Stimulated activated CD4-positive, alpha-beta T cell treated with anti-CD3 and anti-CD28 coated beads, TNF-alpha, amount 100 ng/mL, for 48 hours (primary cell): ENCODE measurements around the gene C16orf78.
A peak's percentile ranks its signal among the peaks of the same experiment; 100 is the strongest.

Source experiments
- DNase-seq, 3 donors: peaks; one replicate each; pipeline ENCODE4 v3.0.0-alpha.2; 2020; ENCODE audit warnings: low read depth in 3 of 3

The C16orf78 gene

DNA sequence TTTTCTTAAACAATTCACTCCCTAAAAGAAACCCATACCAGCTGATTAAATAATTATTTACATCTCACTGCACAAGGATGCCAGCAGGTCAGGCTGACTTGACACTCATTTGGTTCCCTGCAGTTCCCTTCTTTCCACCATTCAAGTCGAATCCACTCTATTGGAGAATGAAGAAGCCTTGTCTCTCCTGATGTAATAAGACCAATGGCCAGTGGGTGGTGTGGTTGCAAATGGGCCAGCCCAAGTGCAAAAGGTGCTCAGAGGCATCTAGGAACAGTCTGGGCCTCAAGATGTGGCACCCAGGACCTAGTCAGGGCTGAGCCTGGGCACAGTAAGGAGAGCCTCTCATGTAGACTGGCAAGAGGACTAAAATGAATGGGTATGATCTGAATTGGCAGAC, 9.3 kb downstream of the C16orf78 start:
- no peak for DNase-seq

DNA sequence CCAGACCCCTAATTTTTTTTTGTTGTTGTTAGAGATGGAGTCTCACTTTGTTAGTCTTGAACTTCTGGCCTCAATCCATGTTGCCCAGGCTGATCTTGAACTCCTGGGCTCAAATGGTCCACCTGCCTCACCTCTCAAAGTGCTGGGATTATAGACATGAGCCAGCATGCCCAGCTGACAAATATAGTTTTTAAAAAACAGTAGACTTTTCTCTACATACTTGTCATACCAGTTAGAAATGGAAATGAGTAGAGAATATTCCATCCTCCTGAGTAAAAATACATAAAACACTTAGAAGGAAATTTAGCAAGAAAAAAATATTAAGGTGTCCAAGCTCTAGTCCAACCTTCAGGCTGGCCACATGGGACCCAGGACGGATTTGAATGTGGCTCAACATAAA, 21.4 kb downstream of the C16orf78 start:
- no peak for DNase-seq

DNA sequence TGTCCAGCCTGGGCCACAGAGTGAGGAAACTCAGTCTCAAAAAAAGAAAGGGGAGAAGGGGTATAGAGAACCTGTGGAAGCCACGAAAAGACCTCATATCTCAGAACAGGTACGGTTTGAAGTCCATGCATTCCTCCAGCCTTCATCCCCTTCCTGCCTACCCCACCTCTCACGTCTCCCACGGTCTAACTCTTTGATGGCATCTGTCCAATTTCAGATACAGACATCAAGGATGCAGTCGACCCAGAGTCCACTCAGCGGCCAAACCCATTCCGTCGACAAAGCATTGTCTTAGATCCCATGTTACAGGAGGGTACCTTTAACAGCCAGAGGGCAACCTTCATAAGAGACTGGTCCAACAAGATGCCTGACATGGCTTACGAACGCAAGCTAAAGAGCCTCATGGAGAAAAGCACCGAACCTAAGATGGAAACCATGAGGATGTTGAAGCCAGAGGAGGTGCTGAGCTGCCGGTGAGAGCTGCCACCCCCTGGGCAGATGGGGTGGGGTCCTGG, 22.7 kb downstream of the C16orf78 start:
- no peak for DNase-seq

DNA sequence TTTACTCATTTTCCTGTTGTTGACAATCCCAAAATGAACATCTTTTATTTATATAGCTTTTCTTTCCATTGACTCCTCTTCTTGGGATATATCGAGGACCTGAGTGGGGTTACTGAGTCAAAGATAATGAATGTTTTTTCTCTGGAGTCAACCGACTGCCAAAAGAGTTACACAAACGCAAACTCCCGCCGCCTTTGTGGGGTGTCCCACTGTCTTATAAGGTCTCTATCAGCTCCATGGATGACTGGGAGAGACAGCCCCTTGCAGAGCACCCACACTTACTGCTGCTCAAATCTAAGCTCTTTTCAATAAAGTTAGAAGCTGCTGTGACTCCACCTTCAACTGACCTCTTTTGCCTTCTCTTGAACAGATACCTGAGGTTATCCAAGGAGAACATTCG, 25.2 kb downstream of the C16orf78 start:
- DNase-seq, result no peak

DNA sequence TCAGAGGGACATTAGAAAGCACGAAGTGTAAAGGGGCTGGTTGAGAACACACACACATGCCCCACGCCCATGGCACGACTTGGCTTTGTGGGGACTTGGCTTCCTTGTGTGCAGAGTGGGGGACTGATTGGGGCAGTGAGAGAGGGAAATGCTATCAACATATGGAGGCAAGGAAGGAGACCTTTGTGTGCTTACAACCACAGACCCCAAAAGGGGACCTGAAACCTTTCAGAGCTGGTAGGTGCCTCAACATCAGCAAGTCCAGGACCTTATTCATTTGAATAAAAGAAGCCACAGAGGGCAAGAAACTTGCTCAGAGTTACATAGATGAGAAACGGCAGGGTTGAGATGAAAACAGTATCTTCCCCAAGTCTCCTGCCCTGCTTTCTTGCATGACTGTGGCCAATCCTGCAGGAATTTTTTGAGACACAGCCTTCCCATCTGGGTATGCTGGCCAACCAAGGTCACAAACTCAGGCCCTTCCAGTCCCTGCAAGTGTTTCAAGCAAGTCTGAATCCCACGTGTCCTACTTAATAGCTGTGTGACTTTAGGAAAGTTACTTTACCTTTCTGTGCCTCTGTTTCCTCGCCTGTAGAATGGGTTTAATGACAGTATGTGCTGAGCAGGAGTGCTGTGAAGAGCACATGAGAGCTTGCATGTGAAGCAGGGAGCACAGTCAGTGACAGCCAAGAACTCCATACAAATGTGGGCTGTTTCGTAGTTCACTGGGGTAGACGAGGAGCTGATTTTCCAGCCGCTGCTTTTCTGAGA, 26.2 kb downstream of the C16orf78 start:
- DNase-seq, result no peak

DNA sequence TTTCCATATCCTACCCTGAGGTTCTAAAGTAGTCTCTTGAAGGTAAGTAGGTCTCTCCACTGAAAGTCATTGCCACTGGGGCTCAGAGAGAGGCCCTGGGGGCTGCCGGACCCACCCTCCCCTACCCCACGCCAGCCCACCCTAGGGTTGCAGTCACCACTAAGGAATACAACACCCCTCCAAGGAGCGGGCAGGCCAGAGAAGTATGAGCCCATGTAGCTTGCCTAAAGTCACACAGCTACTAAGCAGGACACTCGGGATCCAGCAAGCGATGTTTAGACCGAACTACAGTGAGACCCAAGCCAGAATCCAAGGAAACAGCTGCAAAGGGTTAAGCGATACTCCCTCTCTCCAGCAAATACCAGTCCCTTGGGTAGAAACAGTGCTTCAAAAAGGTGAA, 27.0 kb downstream of the C16orf78 start:
- no peak for DNase-seq

DNA sequence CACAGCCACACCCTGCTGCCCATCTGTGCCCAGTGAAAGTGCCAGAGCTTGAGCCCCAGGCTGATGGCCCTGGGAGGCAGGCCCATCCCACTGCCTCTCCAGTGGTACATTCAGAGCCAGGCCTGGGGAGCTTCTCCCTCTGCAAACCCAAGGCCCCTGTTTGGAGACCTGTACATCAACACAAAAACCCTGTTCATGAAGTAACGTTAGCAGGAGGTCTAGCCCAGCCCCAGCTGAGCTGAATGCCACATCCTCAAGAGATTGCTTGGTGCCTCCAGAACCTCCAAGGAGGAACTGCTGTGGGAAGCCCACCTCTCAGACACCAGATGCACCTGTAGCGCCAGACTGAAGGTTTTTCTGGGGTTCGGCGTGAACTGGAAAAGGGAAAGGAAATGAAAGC, 31.5 kb downstream of the C16orf78 start:
- no peak for DNase-seq

DNA sequence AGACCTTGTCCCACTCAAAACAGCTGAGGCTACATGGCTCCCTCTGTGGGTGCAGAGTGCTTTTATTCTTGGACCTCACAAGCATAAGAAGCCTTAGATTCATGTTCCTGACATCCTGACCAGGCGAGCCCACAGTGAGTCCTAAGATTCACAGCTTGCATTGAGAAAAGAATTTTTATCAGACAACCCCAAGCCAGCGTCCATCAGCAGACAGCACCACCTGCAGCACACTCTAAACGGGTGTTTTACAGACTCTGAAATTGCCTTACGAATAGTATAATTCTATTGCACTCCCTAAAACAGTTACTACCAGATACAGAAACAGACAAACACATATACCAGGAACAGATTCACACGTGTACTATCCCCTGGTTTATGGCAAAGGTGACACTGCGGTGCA, 31.9 kb downstream of the C16orf78 start:
- DNase-seq, result no peak

DNA sequence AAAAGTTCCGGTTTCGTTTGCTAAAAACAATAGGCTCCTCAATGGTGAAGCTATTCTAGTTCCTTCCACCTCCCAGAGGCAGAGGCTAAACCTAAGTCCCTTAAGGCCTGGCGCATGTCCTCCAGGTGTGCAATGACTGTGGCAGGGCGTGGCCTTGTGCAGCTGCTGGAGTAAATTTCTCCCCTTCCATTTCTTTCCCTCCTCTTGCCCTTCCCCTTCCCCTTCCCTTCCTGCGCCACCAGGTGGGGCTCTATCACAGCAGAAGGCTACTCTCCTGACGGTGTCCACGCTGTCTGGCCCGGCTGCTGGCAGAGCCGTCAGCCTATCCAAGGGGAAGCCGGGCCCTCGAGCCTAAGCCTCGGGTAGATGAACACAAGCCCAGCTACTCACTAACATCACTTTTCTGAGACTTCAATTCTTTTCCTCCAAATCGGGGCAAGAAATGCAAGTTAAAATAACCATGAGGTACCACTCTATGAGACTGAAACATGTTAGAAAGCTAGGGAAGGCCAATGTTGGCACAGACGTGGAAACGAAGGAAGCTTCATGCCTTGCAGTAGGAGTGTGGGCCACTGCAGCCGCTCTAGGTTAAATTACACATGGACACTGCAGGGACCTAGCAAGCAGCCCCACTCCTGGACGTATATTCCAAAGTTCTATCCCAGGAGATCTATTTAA, 34.4 kb downstream of the C16orf78 start:
- peak; percentile 52 to 68 (median 52) for DNase-seq

DNA sequence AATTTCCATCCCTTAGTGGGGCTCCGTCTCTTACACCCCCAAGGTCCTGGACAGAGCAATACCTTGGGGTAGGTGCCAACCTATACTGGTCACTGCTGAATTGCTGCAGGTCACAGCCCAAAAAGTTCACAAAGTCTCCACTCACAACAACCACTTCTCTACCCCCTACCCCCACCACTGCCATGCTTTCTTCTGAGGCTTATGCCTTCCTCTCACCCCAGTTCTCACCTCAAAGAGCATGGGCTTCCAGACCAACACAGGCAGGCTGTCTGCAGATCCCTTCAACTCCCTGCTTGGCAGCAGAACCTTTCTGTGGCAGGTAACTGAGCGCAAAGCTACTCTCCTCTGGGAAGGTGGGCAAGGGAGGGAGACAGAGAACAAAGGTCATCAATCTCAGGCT, 35.5 kb downstream of the C16orf78 start:
- DNase-seq, result no peak

DNA sequence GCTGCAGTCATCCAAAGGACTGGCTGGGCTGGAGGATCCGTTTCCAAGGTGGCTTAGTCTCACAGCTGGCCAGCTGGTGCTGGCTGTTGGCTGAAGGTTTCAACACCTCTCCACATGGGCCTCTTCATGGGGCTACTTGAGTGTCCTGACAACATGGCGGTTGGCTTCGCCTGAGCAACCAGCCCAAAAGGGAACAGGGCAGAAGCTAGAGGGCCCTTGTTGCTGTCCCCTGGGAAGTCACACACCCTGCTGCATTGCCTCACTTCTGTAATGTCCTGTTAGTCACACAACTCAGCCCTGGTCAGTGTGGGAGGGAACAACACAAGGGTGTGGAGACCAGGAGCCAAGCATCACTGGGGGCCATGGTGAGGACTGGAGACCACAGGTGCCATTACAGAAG, 36.6 kb downstream of the C16orf78 start:
- DNase-seq, result no peak

DNA sequence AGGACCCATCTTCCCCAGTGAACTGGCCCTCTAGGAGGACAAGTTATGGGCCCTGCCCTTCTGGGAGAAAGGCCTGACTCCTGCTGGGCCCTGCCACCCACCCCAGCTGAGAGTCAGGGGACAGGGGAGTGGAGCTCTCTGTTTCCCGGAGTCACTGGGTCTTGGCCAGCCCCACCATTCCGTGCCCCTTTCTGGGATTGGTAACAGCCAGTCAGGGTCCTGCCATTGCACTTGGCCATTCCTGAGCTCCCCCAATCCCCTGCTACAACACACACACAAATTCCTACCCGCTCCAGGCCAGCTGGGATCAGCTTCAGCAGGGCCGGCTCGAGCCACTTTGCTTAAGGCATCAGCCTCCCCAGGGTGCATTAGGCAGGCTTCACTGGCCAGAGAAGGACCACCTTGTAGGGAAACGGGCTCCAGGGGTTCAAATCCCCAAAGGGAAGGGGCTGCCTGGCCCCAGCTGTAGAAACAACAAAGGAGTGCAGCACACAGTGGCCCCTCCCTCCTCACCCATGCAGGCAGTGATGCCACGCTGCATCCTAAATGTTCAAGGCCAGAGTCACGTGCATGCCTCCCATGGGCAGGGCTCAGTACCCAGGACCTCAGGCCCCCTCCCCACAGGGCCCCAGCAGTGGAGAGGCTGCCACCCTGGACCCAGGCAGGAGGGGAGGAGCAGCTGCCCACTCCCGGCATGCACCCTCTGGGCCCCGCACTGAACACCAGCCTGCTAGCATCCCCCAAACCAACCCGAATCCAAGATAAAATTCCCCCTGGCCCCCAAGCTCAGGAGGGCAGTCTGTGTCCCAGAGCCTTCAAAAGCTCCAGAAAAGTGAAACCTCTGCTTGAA, 37.7 kb downstream of the C16orf78 start:
- no peak for DNase-seq

DNA sequence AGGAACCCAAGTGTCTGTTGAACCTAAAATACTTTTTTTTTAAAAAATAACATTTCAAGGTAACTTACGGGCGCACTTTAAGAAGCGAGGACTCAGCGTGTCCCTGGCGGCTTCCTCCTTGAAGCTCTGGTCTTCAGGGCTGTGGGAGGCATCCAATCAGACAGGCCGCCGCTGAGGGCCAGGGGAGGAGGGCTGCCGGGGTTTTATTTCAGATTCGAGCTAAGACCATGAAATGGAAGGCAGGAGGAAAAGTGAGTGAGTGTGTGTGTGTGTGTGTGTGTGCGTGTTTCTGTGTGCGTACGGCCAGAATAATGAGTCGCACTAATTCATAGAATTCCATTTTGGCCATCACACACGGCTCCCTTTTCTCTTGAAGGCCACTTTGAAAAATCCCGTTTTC, 41.1 kb downstream of the C16orf78 start:
- no peak for DNase-seq

DNA sequence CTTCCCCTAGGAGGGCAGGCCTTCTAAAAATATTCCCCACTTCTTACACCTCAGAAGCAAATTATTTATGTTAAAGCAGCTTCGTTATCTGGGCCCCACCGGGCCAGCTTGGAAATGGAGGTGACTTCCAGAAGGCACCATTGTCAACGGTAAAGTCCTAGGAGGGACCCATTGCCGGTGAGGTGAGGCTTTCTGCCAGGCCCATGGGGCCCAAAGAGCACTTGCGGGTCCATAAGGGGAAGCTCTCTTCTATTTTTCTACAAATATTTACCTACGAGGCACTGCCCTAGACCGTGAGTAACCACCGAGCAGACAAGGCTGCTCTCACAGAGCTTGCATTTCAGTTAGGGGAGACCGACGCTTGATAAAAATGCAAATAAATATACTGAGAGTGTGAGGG, 41.5 kb downstream of the C16orf78 start:
- DNase-seq, result no peak

DNA sequence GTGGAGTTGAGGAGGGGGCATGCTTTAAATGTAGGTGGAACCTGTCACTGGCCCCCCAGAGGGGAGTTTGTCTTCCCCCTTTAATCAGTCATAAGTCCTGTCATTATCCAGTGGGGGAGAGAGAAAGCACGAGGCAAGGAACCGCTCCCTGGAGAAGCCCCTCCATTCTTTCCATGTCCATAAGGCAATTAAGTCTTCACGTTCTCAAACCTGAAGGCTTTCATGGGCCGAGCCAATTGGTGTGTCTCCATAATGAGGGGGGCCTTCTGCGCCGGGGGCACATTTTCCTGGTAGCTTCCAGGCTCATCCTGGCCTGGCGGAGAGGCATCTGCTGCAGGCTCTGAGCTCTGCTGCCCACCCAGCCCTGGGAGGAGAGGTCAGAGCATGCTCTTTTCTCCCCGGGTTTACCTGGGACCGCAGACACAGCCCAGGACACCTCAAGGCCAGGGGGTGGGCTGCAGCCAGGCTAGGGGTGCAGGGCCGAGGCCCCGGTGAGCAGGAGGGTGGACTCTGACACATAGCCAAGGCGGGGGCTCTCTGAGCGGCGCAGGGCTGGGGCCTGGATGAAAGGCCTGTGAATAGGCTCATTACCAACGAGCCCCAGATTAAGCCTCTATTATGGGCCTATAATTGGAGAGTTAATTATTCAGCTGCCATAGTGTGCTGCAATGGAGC, 42.5 kb downstream of the C16orf78 start:
- no peak for DNase-seq

DNA sequence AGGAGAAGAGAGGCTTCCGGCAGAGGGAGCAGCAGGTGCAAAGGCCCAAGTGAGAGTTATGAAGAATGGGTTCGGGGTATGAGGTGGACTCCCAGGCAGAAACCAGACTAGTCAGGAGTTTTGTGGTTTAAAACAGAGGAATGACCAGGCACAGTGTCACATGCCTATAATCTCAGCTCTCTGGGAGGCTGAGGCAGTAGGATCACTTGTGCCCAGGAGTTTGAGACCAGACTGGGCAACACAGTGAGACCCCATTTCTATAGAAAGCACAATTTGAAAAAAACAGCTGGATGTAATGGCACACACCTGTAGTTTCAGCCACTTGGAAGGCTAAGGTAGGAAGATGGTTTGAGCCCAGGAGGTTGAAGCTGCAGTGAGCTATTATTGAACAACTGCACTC, 43.8 kb downstream of the C16orf78 start:
- no peak for DNase-seq

DNA sequence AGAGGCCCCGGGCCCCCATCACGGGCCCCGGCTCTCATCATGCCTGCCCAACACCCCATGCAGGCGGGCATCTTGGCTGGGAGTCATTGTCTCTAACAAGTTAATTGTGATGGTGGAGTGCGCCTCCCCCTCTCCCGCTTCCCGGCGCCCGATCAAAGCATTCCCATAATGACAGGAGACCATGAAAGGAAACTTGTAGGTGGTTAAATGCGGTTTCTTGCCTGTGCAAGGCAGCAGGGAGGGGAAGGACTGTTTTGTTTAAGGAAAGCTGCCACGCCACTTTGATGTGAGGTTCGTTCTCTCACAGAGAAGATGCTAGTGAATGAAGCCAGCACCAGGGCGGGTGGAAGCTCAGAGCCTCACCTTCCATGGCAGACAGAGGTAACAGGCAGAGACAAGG, 45.4 kb downstream of the C16orf78 start:
- DNase-seq, result no peak

DNA sequence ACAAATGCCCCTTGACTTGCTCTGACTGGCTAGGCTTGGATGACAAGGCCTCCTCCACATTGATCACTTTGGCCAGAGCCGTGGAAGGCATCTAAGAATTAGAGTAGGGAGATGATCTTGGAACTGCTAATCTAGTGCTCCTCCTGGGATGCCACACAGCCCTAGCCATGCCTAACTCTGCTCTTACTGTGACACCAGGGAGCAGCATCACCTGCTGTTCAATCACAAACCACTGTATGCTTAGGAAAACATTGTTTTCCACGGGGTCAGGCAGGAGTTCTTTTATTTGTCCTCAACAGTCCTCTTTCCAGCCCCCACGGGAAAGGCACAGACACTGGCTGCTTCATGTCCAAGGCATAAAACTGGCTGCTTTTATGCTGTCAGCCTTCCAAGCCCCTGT, 46.3 kb downstream of the C16orf78 start:
- DNase-seq, result no peak

DNA sequence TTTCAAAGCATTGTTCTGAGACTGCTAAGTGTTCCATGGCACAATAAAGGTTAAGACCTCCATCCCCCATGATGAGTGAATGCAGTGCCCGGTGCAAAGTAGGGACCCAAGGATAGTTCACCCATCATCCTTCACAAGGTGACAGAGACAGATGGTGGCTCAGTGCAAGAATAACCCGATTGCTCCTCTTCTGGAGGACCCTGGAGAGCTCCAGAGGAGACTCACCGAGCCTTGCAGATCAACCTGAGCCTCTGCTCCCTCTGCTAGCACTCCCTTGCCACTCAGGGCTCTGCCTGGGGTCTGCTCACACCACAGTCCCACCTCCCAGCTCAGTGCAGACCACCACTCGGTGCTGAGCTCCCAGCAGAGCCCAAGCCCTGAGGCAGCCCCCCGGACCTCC, 49.3 kb downstream of the C16orf78 start:
- no peak for DNase-seq

DNA sequence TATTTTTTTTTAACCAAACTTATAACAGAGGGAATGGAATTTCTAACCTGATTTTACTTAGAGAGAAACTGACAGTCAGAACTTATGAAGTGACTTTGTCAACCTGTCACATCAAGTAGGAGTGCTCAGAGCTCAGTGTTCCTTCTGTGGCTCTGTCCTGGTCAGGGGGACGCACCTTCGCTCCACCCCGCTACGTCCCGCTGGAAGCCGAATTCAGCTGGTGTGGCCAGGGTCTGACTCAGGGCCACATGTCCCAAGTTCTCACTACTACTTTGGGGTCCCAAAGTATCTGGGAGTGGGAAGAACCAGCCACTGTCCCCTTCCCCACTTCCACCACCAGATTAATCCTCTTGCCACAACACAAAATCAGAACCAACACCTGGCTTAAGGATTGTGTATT, 51.4 kb downstream of the C16orf78 start:
- no peak for DNase-seq

DNA sequence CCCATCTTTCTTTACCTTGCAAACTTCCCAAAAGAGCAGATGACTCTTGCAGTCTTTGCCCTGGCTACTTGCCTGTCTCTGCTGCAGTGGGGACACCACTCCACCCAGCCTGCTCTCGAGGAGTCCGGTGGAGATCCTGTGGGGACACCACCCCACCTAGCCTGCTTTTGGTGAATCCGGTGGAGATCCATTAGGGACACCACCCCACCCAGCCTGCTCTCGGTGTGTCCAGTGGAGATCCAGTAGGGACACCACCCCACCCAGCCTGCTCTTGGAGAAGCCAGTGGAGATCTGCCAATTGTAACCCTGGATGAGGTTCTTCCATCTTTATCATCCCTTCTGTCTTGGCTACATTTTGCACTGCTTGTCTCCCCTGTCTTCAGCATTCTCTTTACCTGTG, 54.2 kb downstream of the C16orf78 start:
- DNase-seq, result no peak

DNA sequence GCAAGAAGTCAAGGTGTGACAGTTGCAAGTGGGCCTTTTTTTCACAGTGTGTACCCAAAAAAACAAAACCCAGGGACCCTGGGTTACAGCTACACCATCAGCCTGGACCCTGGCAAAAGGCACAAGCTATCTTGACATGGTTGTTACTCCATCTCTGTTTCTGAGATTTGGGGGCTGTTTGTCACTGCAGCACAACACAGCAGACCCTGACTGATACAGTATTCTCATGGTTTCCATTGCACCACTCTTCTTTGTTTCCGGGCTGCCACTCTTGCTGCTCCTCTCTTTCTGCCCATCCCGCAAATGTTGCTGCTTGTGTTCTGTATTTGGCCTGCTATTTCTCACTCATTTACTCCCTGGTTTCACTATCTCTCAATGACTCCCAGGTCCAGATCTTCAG, 55.2 kb downstream of the C16orf78 start:
- DNase-seq, result no peak
